ENCODE data around the gene FILIP1. TPM values are rescaled to one million over a fixed set of nuclear protein-coding genes. Genes with fewer than 3 reads are reported as not detected.

Gene FILIP1
- total RNA-seq, 1 experiment from 2014 or later, result under 0.01 TPM

GRCh38 chr6:75299801-75300530 is 193.6 kb downstream of the FILIP1 start:
- DNase-seq (ENCODE audit: low read depth), result no peak

- DNase-seq (ENCODE audit: low read depth), result peak; percentile 45
Observed at GRCh38 chr6:75296811-75297779, 196.5 kb downstream of the FILIP1 start.

- no peak for DNase-seq (ENCODE audit: low read depth)
Observed at GRCh38 chr6:75292555-75292954, 201.0 kb downstream of the FILIP1 start.

DNA sequence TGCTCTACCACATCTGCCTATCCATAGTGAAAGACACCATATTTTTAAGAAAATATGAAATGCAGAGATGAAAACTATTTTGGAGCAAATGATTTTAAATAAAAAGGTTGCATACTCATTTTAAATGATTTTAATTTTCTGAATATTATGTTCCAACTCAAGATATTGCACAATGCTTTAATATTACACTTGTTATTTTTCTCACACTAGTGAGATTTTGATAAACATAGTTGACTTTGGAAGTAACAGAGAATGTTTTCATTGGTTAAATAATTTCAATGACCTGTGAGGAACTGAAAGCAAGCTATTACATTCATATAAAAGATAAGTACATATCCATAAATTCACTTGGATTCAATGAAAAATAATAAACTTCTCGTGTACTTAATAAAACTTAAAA is 201.9 kb downstream of the FILIP1 start:
- DNase-seq (ENCODE audit: low read depth), result no peak

GRCh38 chr6:75291331-75291730 is 202.3 kb downstream of the FILIP1 start:
- peak; percentile 47 for DNase-seq (ENCODE audit: low read depth)

- no peak for DNase-seq (ENCODE audit: low read depth)
Observed at GRCh38 chr6:75290136-75290945, 203.3 kb downstream of the FILIP1 start.

GRCh38 chr6:75288023-75288422 is 205.6 kb downstream of the FILIP1 start:
- no peak for DNase-seq (ENCODE audit: low read depth)

DNA sequence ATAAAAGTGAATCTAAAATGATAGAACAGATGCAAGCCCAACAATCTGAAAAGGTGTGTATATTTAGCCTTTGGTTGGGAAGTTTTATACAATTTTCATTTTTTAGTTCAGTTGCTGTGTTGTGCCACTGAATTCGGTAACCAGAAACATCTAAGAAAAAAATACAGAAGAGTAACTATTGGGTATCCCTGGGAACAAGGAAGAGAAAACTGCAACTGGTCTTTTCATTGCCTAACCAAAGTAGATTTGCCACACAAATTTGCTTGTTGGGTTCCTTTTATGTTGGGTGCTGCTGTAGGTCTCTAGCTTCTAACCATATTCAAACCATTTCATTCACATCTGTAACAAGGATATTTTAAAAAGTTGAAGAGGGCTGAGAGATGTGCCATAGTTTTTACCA is 206.2 kb downstream of the FILIP1 start:
- DNase-seq (ENCODE audit: low read depth), result no peak

DNA sequence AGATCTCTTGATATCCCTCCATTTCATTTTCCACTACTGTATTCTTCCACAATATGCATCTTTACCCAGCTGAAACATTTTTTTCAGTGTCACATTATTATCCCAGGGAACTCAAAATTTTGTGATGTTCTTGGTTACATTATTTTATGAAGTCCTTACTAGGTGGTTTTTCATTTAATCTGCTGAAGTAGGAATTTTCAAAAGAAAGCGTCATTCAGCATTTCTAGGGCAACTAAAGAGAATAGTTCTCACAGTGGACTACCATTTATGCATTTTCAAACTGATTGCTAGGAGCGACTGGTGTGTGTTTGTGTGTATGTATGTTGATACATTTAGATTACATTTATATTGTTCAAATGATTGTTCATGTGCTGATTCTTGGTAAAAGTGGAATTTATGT is 206.6 kb downstream of the FILIP1 start:
- no peak for DNase-seq (ENCODE audit: low read depth)

DNA sequence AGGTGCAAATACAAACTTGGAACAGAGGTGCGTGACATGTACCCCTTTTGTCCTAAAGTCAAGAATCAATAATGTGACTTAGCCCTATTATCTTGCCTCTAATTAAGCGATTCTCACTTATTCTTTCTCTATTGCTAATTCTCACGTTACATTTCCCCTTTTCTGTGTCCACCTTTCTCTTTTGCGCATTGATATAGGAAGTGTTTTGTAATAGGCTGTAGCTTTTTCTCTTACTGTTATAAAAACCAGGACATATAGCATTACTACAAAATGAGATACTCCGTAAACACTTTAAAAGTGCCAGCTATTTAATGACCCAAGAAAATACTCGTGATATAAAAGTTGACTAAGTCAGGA is 208.3 kb downstream of the FILIP1 start:
- no peak for DNase-seq (ENCODE audit: low read depth)

DNA sequence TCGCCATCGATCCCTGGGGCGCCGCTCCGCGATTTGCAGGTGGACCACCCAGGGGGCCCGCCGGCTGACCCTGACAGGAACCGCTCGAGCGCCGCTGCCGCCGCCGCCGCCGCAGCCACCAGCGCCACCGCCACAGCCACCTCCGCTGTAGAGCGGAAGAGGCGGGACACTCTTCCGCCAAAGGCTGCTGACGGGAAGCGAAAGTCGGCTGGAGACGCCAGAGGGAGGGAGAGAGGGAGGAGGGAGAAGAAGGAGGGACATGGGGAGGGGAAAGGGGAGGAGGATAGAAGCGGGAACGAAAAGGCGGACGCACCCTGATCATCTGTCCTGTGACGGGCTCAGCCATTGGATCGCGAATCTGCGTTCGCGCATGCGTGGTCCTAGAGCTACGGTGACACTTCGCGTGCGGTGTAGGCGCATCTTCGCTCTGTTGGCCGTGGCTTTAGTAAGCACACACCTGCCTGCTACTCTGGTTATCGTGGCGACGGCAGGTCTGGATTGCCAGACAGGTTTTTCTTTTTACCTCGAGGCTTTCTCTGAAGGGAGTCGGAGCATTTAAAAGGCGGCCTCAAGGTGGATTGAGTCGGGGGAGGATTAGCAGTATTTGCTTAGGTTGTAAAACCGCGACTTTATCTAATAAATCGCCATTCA is 208.8 kb downstream of the FILIP1 start, which contains the start of gene TMEM30A:
Gene TMEM30A (minus strand): TSS at position 161 of the 651 bp plus-strand sequence. CDS start 154 bp downstream, at position 7.
- peak; percentile 98 for DNase-seq (ENCODE audit: low read depth)

- DNase-seq (ENCODE audit: low read depth), result peak; percentile 22
Observed at GRCh38 chr6:75283907-75284631, 209.5 kb downstream of the FILIP1 start.

GRCh38 chr6:75282706-75283105 is 210.9 kb downstream of the FILIP1 start:
- no peak for DNase-seq (ENCODE audit: low read depth)

- no peak for DNase-seq (ENCODE audit: low read depth)
Observed at GRCh38 chr6:75281653-75282052, 211.9 kb downstream of the FILIP1 start.

DNA sequence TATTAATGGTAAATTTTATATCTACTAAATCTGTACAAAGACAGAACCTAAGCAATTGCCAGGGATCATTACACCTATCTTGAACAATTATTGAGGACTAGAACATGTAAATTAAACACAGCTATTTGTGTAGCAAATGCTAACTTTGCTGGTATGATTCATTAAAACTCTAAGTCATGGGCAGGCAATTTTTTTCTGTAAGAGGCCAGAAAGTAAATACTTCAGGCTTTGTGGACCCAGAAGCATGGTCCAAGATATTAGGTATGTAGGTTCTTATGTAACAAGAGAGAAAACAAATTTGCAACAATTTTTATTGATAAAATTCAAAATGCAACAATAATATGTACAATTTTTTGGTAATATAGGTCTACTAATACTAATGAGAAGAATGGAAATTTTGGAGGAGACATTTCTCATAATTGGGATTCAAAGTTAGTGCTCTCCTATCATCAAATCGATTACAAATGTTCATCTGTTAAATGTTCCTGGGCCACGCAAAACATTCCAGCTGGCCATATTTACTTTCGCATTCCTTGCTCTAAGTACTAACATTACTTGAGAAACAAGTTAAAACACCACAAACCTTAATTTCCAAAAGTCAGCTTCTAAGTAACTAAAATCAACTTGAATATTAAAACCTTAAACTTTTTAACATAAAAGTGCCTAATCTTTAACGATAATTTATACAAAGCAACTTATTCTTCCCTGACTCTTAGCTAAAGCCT is 213.3 kb downstream of the FILIP1 start:
- DNase-seq (ENCODE audit: low read depth), result no peak

DNA sequence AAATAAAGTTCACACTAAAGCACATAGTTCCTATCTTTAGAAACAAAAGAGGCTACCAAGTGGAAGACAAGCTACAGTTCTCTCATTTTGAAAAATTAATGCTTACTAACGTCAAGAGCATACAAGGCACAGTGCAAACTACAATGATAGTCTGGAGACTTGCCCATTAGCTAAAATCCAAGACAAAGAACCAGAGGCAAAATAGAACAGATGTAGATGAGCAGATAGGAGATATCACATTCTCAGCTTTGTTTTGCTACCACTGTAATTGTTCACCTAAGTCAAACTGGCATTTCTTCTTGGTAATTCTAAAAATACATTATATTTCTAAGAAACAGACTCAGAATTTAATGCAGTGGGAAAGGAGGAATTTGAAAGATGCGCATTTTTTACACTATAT is 214.2 kb downstream of the FILIP1 start:
- DNase-seq (ENCODE audit: low read depth), result no peak

GRCh38 chr6:75278474-75279077 is 215.0 kb downstream of the FILIP1 start:
- no peak for DNase-seq (ENCODE audit: low read depth)

- DNase-seq (ENCODE audit: low read depth), result peak; percentile 85
Observed at GRCh38 chr6:75275067-75275466, 218.5 kb downstream of the FILIP1 start.

DNA sequence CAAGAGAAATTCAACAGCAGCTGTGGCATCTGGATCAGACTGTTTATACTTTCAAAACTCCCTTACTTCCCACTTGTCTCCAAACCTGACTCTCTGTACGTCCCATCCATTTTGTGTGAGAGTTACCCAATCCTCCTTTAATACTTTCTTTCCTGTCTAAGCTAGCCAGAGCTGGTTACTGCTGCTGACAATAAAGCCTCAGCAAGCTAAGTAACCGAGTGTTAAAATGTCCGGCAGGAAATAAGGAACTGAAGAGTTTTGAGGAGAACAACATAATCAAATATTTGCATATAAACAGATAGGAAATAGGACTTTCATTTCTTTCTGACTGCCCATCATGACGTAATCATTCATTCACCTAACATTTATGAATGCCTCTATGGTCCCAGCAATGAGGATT is 220.6 kb downstream of the FILIP1 start:
- DNase-seq (ENCODE audit: low read depth), result no peak
